HL-60 (cell line): ENCODE data around the gene CYP4A11.
"Not testable (repeated sequence)": the region's sequence is repeated elsewhere in the genome, so short reads cannot be mapped to it uniquely, and the experiment has no call there.

Experiments
- DNase-seq, 2 experiments: peaks; one replicate each; pipeline ENCODE4 v3.0.0-alpha.2; 2010 to 2020; ENCODE audit warnings: low read depth in 1 of 2, low spot score in 1 of 2
- H3K27ac ChIP-seq: fragments of 250-450 bp; sonication (Bioruptor Pico); replicated peaks from 2 replicates; pipeline ENCODE4 v1.5.1; 2020; ENCODE audit warnings: mild to moderate bottlenecking, moderate library complexity
- H3K27me3 ChIP-seq: fragments of 250-450 bp; sonication (Bioruptor Pico); 2 replicates; pipeline ENCODE4 v1.5.1; 2021; ENCODE audit warnings: mild to moderate bottlenecking, moderate library complexity; ENCODE audit not compliant: insufficient read depth, poor library complexity, severe bottlenecking
- H3K4me3 ChIP-seq: replicated peaks from 2 replicates; pipeline ENCODE4 v1.5.1; 2011; ENCODE audit warnings: mild to moderate bottlenecking, control low read depth, low read length; ENCODE audit not compliant: insufficient read depth
- CTCF ChIP-seq: IDR thresholded peaks from one replicate; pipeline ENCODE4 v1.5.1; 2011; ENCODE audit warnings: low read length, control low read depth, inconsistent platforms; ENCODE audit not compliant: insufficient read depth
- GABPA ChIP-seq: IDR thresholded peaks from 2 replicates; pipeline ENCODE4 v1.6.1; 2012; ENCODE audit warnings: low read depth
- POLR2AphosphoS5 ChIP-seq: IDR thresholded peaks from 2 replicates; pipeline ENCODE4 v1.6.1; 2012; ENCODE audit warnings: low read depth
- REST ChIP-seq: IDR thresholded peaks from 2 replicates; pipeline ENCODE4 v1.6.1; 2012; ENCODE audit warnings: low read depth; ENCODE audit not compliant: insufficient replicate concordance
- SPI1 ChIP-seq: IDR thresholded peaks from 2 replicates; pipeline ENCODE4 v1.6.1; 2012; ENCODE audit warnings: low read depth, mild to moderate bottlenecking, borderline replicate concordance

Gene CYP4A11

GRCh38 chr1:46953847-46954246 is 12.6 kb upstream of the CYP4A11 start:
- H3K27me3 ChIP-seq, DNase-seq, H3K4me3 ChIP-seq, H3K27ac ChIP-seq: not testable (repeated sequence)

- H3K27ac ChIP-seq, DNase-seq, H3K27me3 ChIP-seq, H3K4me3 ChIP-seq: not testable (repeated sequence)
These were observed 8.1 kb upstream of the CYP4A11 start for GRCh38 chr1:46949417-46949666.

- TF ChIP-seq GABPA, result no peak
- no peak for TF ChIP-seq REST
- no peak for TF ChIP-seq SPI1
- TF ChIP-seq CTCF, result no peak
- no peak for TF ChIP-seq POLR2AphosphoS5
- no peak for DNase-seq
- Histone ChIP-seq H3K27ac (no peak overlapping the region), H3K27me3 (no peaks in the 10 kb centered on the region), H3K4me3 (no peak overlapping the region)
These were observed 7.5 kb upstream of the CYP4A11 start for GRCh38 chr1:46948629-46949416.

GRCh38 chr1:46947706-46948105 is 6.4 kb upstream of the CYP4A11 start:
- not testable (repeated sequence) for H3K27me3 ChIP-seq, DNase-seq, H3K4me3 ChIP-seq, H3K27ac ChIP-seq

GRCh38 chr1:46942086-46942485 is 810 bp upstream of the CYP4A11 start:
- TF ChIP-seq POLR2AphosphoS5 (no peak), GABPA (no peak), REST (no peak), SPI1 (no peak), CTCF (no peak)
- no peak for DNase-seq
- Histone ChIP-seq H3K4me3 (no peak overlapping the region), H3K27ac (no peak overlapping the region), H3K27me3 (no peaks in the 10 kb centered on the region)
